GM13977 (cell line): Measurements from ENCODE around the gene OTUD5.
A peak's percentile ranks its signal among the peaks of the same experiment; 100 is the strongest.

ENCODE experiments used
- DNase-seq: peaks from one replicate; pipeline ENCODE4 v3.0.0; 2012; ENCODE audit warnings: low spot score
- in situ Hi-C: fragments of 300-500 bp; cut with MboI; formaldehyde crosslinking; loops from one replicate; pipeline ENCODE4 v1.12.0; 2022; ENCODE audit warnings: low sequenced_read_pairs, low pct_unique_long_range_greater_than_20kb, mixed read lengths, inconsistent platforms; ENCODE audit not compliant: unreplicated experiment
- TF ChIP-seq, protein P1 (sequence below): IDR thresholded peaks from 2 replicates; pipeline ENCODE4 v1.5.1; 2012; ENCODE audit warnings: mild to moderate bottlenecking, control low read depth; ENCODE audit not compliant: insufficient read depth; ENCODE audit errors: extremely low read depth, missing control alignments

Gene OTUD5

DNA sequence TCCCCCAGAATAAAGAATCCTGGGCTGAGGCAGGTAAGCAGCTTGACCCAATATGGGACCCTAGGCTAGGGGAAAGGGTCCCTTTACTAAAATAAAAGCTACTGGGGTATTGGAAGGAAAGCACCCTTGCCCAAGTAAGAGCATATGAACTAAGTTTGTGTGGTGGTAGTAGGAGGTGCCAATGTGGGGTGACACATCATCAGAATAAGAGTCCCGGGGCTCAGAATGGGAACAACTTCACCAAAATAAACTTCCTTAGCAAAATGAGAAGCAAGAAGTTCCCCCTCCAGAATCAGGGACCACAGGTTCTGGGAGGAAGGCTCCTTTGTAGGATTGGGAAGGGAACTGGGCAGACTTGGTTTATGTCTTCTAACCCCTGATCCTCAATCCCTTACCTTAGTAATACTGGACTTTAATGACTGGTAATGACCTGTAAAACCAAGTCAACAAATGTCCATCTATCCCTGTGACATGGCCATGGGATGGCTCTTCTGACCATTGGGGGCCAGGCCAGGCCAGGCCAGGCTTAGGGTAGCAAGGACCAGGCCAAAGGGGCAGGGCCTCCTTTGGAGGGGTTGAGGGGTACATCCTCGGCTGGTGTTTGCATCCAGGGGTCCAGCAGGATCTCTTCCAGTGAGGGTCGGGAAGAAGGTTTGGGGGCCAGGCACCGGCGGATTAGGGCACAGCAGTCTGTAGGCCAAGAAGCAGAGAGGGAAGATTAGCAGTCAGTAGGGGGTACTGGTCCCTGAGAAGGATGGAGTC is 43.6 kb downstream of the OTUD5 start:
- TF ChIP-seq, protein P1, sequence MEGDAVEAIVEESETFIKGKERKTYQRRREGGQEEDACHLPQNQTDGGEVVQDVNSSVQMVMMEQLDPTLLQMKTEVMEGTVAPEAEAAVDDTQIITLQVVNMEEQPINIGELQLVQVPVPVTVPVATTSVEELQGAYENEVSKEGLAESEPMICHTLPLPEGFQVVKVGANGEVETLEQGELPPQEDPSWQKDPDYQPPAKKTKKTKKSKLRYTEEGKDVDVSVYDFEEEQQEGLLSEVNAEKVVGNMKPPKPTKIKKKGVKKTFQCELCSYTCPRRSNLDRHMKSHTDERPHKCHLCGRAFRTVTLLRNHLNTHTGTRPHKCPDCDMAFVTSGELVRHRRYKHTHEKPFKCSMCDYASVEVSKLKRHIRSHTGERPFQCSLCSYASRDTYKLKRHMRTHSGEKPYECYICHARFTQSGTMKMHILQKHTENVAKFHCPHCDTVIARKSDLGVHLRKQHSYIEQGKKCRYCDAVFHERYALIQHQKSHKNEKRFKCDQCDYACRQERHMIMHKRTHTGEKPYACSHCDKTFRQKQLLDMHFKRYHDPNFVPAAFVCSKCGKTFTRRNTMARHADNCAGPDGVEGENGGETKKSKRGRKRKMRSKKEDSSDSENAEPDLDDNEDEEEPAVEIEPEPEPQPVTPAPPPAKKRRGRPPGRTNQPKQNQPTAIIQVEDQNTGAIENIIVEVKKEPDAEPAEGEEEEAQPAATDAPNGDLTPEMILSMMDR, result no peak
- DNase-seq, result no peak
- in situ Hi-C loops, result no loop called here

DNA sequence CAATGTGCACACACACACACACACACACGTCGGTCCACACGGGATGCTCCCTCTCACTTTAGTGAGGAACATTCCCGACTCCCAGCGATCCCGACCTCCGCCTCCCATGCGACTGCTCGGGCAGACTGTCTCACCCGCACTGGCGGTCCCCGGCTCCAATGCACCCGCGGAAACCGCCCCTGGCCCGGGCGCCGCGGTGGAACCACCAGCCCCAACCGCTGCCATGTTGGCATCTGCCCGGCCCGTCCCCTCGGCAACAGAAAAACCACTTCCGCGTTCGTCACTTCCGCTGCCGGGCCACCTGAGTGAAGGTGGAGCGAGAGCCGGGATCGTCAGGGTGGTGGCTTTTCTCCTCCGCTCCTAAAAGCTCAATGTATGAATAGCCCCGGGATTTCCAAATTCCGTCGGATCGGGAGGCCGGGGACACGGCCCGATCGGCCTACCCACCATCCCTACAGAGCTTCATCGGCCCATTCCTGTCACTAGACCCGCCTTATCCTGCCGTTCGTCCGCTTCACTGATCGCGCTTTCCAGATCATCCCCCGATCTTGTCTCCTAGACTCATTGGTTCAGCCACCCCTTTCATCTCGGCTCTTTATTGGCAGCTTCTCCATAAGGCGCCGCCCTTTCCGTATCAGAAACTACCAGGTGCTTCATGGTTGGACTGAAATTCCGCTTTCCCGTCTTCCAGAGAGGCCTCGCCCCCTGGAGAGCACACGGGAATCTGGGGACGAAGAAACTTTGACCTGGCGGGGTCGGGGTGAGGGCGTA is 45.8 kb downstream of the OTUD5 start, which contains the start of gene SLC35A2:
Gene SLC35A2, minus strand, starts transcription at position 235 of the 771 bp plus-strand sequence. Its CDS starts 10 bp downstream, at position 225.
- TF ChIP-seq, protein P1, result no peak
- DNase-seq, result peak; percentile 79
- in situ Hi-C loops, result no loop called here

DNA sequence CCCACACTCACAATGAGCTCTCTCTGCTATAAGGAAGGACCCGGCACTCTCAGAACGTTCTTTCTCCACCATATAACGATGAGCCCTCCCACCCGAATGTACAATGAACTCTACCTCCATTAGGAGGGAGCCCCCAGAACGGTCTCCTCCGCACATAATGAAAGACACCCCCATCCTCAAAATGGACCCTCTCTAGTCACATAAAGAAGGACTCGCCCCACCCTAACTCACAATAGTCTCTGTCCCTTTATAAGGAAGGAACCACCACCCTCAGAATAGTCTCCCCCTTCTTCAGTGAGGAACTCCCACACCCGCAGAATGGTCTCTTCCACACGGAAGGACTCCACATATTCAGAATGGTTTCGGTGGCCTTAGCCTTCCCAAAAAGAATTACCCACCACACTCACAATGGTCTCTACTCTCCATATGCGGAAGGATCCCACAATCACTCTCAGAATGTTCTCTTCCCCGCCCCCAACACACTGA is 46.4 kb downstream of the OTUD5 start:
- TF ChIP-seq, protein P1, result no peak
- DNase-seq, result no peak
- in situ Hi-C loops, result no loop called here

DNA sequence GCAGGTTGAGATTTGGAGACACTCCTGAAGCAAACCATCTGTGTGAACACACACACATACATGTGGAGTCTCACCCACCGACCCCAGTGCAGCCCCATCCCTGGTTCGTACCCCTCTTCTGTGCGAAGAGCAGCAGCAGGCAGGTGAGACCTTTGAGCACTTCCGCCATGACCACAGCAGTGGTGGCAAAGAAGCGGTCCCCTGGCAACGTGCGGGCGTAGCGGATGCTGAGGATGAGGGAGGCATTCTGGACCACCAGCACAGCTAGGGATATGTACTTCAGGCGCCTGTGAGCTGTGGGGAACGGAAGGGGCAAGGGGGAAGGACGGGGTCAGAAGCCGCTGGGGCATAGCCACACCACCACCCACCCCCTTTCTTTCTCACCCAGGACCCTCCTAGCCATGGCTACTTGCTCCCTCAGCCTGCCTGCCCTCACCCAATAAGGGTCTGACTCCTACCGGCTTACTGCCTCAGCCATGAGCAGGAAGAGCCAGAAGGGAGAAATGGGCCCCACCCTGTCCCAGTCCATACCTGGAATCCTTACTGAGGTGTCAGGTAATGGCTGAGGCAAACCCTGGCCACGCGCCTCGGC is 47.6 kb downstream of the OTUD5 start:
- no peak for DNase-seq
- in situ Hi-C loops, result no loop called here
- TF ChIP-seq, protein P1, result no peak

DNA sequence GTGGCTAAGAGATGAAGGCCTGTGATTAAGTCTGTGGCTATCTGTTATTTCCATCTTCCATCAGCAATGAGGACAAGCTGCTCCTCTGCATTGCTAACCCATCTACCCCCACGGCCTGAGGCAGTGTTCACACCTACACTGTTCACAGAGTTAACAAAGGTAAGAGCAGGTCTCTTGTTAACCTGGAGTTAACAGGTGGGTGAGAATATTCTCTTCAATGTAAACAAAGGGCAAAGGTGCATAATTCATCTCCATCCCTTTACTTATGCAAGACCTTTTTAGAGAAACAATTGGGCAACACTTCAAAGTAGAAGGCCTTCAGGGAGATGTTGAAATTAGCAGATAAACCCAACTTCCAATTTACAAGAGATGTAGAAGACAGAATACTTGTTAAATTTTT is 48.8 kb downstream of the OTUD5 start:
- TF ChIP-seq, protein P1, result no peak
- no peak for DNase-seq
- in situ Hi-C loops, result no loop called here

DNA sequence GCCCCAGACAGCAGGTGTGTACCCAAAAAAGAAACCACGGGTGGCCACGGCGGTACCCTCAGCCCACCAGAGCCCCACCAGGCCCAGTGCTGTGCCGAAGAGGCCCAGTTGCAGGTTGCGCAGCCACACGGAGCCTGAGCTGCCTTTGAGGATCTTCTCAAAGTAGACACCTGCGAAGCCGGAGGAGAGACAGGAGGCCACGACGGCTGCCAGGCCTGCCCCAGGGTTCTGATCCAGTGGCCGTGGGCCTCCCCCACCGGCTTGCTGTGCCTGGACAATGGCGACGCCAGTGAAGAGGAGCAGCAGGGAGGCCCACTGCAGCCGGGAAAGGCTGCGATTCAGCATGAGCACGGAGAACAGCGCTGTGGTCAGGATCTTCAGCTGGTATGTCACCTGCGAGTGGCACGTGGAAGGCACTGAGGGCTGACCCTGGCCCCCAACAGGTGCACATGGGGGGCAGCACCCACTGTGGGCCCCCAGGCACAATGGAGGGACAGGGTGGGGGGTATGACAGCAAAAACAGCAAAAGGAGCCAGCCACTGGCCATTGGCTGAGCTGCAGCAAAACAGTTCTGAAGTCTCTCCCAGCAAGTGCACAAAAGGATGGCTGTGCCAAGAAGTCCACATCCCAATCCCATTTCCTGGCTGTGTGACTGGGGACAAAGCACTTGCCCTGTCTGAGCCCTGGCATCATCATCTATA is 52.2 kb downstream of the OTUD5 start:
- in situ Hi-C loops, result no loop called here
- DNase-seq, result no peak
- TF ChIP-seq, protein P1, result no peak
